IMR-90 (cell line): ENCODE results near the gene MDC1. TPM values are rescaled to one million over a fixed set of nuclear protein-coding genes. Genes with fewer than 3 reads are reported as not detected.
A peak's percentile ranks its signal among the peaks of the same experiment; 100 is the strongest.

Experiments used
- ATAC-seq: fragments of 200-7000 bp; cut with Tn5 transposase; 2 replicates; pipeline ENCODE4 v1.9.1; 2020; ENCODE audit warnings: low read depth, mild to moderate bottlenecking, moderate library complexity
- BruUV-seq: library from RNA; stranded (reverse); fragments of 400-500 nt; replicated peaks from 2 replicates; lab custom pipeline; 2021; lab: Mats Ljungman, UMichigan
- CTCF ChIA-PET: fragments of 300-600 bp; formaldehyde crosslinking; extraction: SDS; loops from one replicate; lab custom pipeline; 2021; ENCODE audit warnings: antibody characterized with exemption; lab: Yijun Ruan, JAX
- POLR2A ChIA-PET: fragments of 300-600 bp; sonication (Branson Sonifier 250); formaldehyde crosslinking; loops from one replicate; lab custom pipeline; 2022; ENCODE audit warnings: antibody characterized with exemption; ENCODE audit not compliant: unreplicated experiment; lab: Charles Lee
- DNase-seq: peaks from one replicate; pipeline ENCODE4 v3.0.0; 2013
- H2AFZ ChIP-seq: replicated peaks from 2 replicates; pipeline ENCODE3; 2013; ENCODE audit warnings: low read length, mild to moderate bottlenecking; ENCODE audit not compliant: poor library complexity
- H2AK5ac ChIP-seq: 2 replicates; pipeline ENCODE4 v1.6.1; 2013; ENCODE audit warnings: low read depth, low read length, inconsistent platforms
- H2AK9ac ChIP-seq: replicated peaks from 2 replicates; pipeline ENCODE3; 2013; ENCODE audit warnings: mild to moderate bottlenecking, low read depth, low read length, moderate library complexity; ENCODE audit not compliant: poor library complexity
- H2BK120ac ChIP-seq: 2 replicates; pipeline ENCODE4 v1.6.1; 2013; ENCODE audit warnings: low read depth, low read length, inconsistent platforms
- H2BK15ac ChIP-seq: 3 replicates; pipeline ENCODE4 v1.6.1; 2013; ENCODE audit warnings: low read depth, low read length, inconsistent platforms
- H2BK20ac ChIP-seq: 2 replicates; pipeline ENCODE4 v1.6.1; 2013; ENCODE audit warnings: low read depth, mild to moderate bottlenecking, inconsistent platforms, low read length, moderate library complexity
- H2BK5ac ChIP-seq: 2 replicates; pipeline ENCODE4 v1.6.1; 2013; ENCODE audit warnings: mild to moderate bottlenecking, low read depth, low read length, inconsistent platforms; ENCODE audit not compliant: poor library complexity, severe bottlenecking
- H3K14ac ChIP-seq: replicated peaks from 2 replicates; pipeline ENCODE4 v1.6.1; 2013; ENCODE audit warnings: low read depth, low read length, inconsistent platforms
- H3K18ac ChIP-seq: 2 replicates; pipeline ENCODE4 v1.6.1; 2013; ENCODE audit warnings: low read depth, low read length, control low read depth
- H3K23ac ChIP-seq: 2 replicates; pipeline ENCODE4 v1.6.1; 2013; ENCODE audit warnings: low read depth, low read length, inconsistent platforms
- H3K27ac ChIP-seq: 2 replicates; pipeline ENCODE4 v1.5.1; 2013; ENCODE audit warnings: mild to moderate bottlenecking, control low read depth, low read length; ENCODE audit not compliant: insufficient read depth
- H3K27me3 ChIP-seq: 2 replicates; pipeline ENCODE4 v1.6.1; 2013; ENCODE audit warnings: low read length; ENCODE audit not compliant: control insufficient read depth, insufficient read depth
- H3K36me3 ChIP-seq: 2 replicates; pipeline ENCODE4 v1.6.1; 2013; ENCODE audit warnings: low read length, mixed read lengths; ENCODE audit not compliant: control insufficient read depth, insufficient read depth
- H3K4ac ChIP-seq: 2 replicates; pipeline ENCODE4 v1.6.1; 2013; ENCODE audit warnings: low read depth, low read length, inconsistent platforms
- H3K4me1 ChIP-seq: 2 replicates; pipeline ENCODE4 v1.6.1; 2013; ENCODE audit warnings: low read length, mixed read lengths; ENCODE audit not compliant: control insufficient read depth, insufficient read depth
- H3K4me2 ChIP-seq: 2 replicates; pipeline ENCODE4 v1.6.1; 2013; ENCODE audit warnings: low read depth, mild to moderate bottlenecking, control low read depth, low read length, moderate library complexity
- H3K4me3 ChIP-seq: 2 replicates; pipeline ENCODE4 v1.5.1; 2013; ENCODE audit warnings: low read depth, mild to moderate bottlenecking, control low read depth, low read length, moderate library complexity; ENCODE audit not compliant: insufficient read depth
- H3K56ac ChIP-seq: 2 replicates; pipeline ENCODE4 v1.6.1; 2013; ENCODE audit warnings: low read length, inconsistent platforms; ENCODE audit not compliant: insufficient read depth; ENCODE audit errors: extremely low read depth
- H3K79me1 ChIP-seq, 2 experiments: 2 replicates each; pipeline ENCODE4 v1.6.1; 2013; ENCODE audit warnings: low read length in 2 of 2, inconsistent platforms in 1 of 2, low read depth in 1 of 2
- H3K9ac ChIP-seq: 2 replicates; pipeline ENCODE4 v1.6.1; 2013; ENCODE audit warnings: low read depth, low read length, control low read depth
- H3K9me1 ChIP-seq: 2 replicates; pipeline ENCODE4 v1.6.1; 2013; ENCODE audit warnings: low read length, inconsistent platforms; ENCODE audit not compliant: insufficient read depth
- H3K9me3 ChIP-seq: 2 replicates; pipeline ENCODE4 v1.6.1; 2013; ENCODE audit warnings: low read length; ENCODE audit not compliant: control insufficient read depth, insufficient read depth
- H4K20me1 ChIP-seq: 2 replicates; pipeline ENCODE4 v1.6.1; 2013; ENCODE audit warnings: low read length, inconsistent platforms; ENCODE audit not compliant: insufficient read depth
- H4K5ac ChIP-seq: 2 replicates; pipeline ENCODE4 v1.6.1; 2013; ENCODE audit warnings: mild to moderate bottlenecking, low read depth, low read length, control low read depth
- H4K8ac ChIP-seq, 2 experiments: 2 replicates each; pipeline ENCODE4 v1.6.1; 2013; ENCODE audit warnings: low read depth in 2 of 2, low read length in 2 of 2, control low read depth in 1 of 2, inconsistent platforms in 1 of 2
- H4K91ac ChIP-seq: 2 replicates; pipeline ENCODE4 v1.6.1; 2013; ENCODE audit warnings: low read depth, low read length, inconsistent platforms; ENCODE audit not compliant: insufficient read depth
- POLR2A ChIP-seq: IDR thresholded peaks from 2 replicates; pipeline ENCODE4 v1.6.1; 2012; ENCODE audit warnings: mild to moderate bottlenecking, low read depth, low read length
- USF2 ChIP-seq: fragments of 150-350 bp; IDR thresholded peaks from 2 replicates; pipeline ENCODE4 v1.6.1; 2017; ENCODE audit warnings: mild to moderate bottlenecking, antibody characterized with exemption, low read length, low read depth
- WGBS, 2 experiments: methylation state at CpG; one replicate each; pipeline versions ENCODE4 v1.1.5 to v1.1.7; 2013; ENCODE audit warnings: missing lambda C conversion rate in 2 of 2; ENCODE audit not compliant: insufficient read length in 1 of 2; ENCODE audit errors: extremely low coverage in 2 of 2; 5-methylcytosine and 5-hydroxymethylcytosine counted together
- dilution Hi-C: fragments of 300-500 bp; cut with HindIII; formaldehyde crosslinking; loops from one replicate; pipeline ENCODE4 v1.14.3; 2018; ENCODE audit warnings: low sequenced_read_pairs; ENCODE audit not compliant: unreplicated experiment
- in situ Hi-C: fragments of 300-500 bp; cut with MboI; formaldehyde crosslinking; loops from 3 replicates; pipeline ENCODE4 v1.14.3; 2019; ENCODE audit warnings: low sequenced_read_pairs, inconsistent platforms, mixed read lengths
- intact Hi-C: fragments of 100-400 bp; cut with micrococcal nuclease; formaldehyde crosslinking; loops from 2 replicates; pipeline ENCODE4 v1.10.0; 2022
- polyA plus RNA-seq, 3 experiments: library from polyadenylated mRNA; depleted of rRNA; stranded (reverse); fragments of >200 nt; gene quantifications; 2 replicates each; pipeline ENCODE4 v1.2.3, GENCODE V29; 2012; ENCODE audit warnings: low replicate concordance in 1 of 3
- total RNA-seq: library from RNA; depleted of rRNA; stranded (reverse); fragments of >200 nt; gene quantifications from 2 replicates; pipeline ENCODE4 v1.2.3, GENCODE V29; 2012

MDC1 gene
- total and polyA plus RNA-seq, 2 of the 4 experiments (the other 2 are of a cell fraction): 4.5 to 12.1 TPM

GRCh38 chr6:30691208-30691847, 25.8 kb downstream of the MDC1 start:
- Histone ChIP-seq H3K9me3 (no peaks in the 10 kb centered on the region), H2AK9ac (peak overlapping the region; percentile 74), H2BK5ac (peak overlapping the region; percentile 83), H3K9me1 (peaks cover 16% of the 10 kb centered on the region), H4K8ac (peak overlapping the region; percentile 62 to 79; a peak in 3 of 4 replicates), H3K27ac (peak overlapping the region; percentile 53), H3K56ac (peak overlapping the region; percentile 83; the same call in 1 of the 2 replicates), H2BK20ac (0 out of 2 replicates have a peak overlapping the region, but pooled peaks have one; percentile 63), H4K20me1 (peaks cover under 1% of the 10 kb centered on the region; the same call in 1 of the 2 replicates), H4K5ac (peak overlapping the region; percentile 32; the same call in 1 of the 2 replicates), H3K23ac (peak overlapping the region; percentile 62; the same call in 1 of the 2 replicates), H2AK5ac (peak overlapping the region; percentile 71; the same call in 1 of the 2 replicates), H3K4ac (peak overlapping the region; percentile 69), H3K79me1 (peaks cover 18 to 34% of the 10 kb centered on the region in 2 experiments; a peak in 3 of 4 replicates), H3K14ac (peak overlapping the region; percentile 43; the same call in 1 of the 2 replicates), H3K4me1 (peaks cover 21% of the 10 kb centered on the region), H3K36me3 (no peaks in the 10 kb centered on the region), H3K27me3 (no peaks in the 10 kb centered on the region), H3K9ac (peak overlapping the region; percentile 49), H3K4me3 (peak overlapping the region; percentile 89; the same call in 1 of the 2 replicates), H4K91ac (peak overlapping the region; percentile 53; the same call in 1 of the 2 replicates), H3K18ac (0 out of 2 replicates have a peak overlapping the region, but pooled peaks have one; percentile 42), H3K4me2 (peak overlapping the region; percentile 49), H2AFZ (peak overlapping the region; percentile 83), H2BK15ac (no peak overlapping the region), H2BK120ac (peak overlapping the region; percentile 66)
- intact Hi-C loops: loop anchor here (1.0 kb wide), 1 partner anchor 26 kb away; the partner anchor contains the start of gene MDC1
- DNase-seq (no peak), ATAC-seq (no peak)
- CTCF ChIA-PET: interaction anchor here (1.2 kb wide), 1 partner anchor 12 kb away, joined by 3 read pairs; no protein-coding TSS in a partner anchor
- dilution Hi-C loops: no loop called here
- no TSS peak for BruUV-seq
- WGBS, 2 experiments: no CpG with 5 or more reads among the region's 8 CpGs
- POLR2A ChIA-PET: interaction anchor here (0.5 to 1.5 kb wide), 3 partner anchors 27 to 100 kb away, joined by 3 to 5 read pairs (median 3); no protein-coding TSS in a partner anchor
- peak; percentile 48 for TF ChIP-seq USF2
- TF ChIP-seq POLR2A: no peak
- in situ Hi-C loops: no loop called here
